K562 (cell line): ENCODE data around the gene TUBE1. TPM values are rescaled to one million over a fixed set of nuclear protein-coding genes. Genes with fewer than 3 reads are reported as not detected.
A peak's percentile ranks its signal among the peaks of the same experiment; 100 is the strongest.

Experiments used
- CBFA2T3 ChIP-seq: fragments of 450-650 bp; IDR thresholded peaks from 2 replicates; pipeline ENCODE4 v1.6.1; 2017
- CBX1 ChIP-seq: sonication (generic); IDR thresholded peaks from 2 replicates; pipeline ENCODE4 v1.6.1; 2016; ENCODE audit warnings: antibody characterized with exemption, low read depth, mild to moderate bottlenecking
- DEAF1 ChIP-seq: fragments of 450-650 bp; formaldehyde crosslinking; IDR thresholded peaks from 2 replicates; pipeline ENCODE4 v1.4.0; 2020; ENCODE audit warnings: mild to moderate bottlenecking, moderate library complexity
- EP400 ChIP-seq: fragments of 450-650 bp; IDR thresholded peaks from 2 replicates; pipeline ENCODE4 v1.6.1; 2017; ENCODE audit warnings: antibody characterized with exemption, mild to moderate bottlenecking, moderate library complexity
- ETV1 ChIP-seq: fragments of 450-650 bp; conservative IDR thresholded peaks from 2 replicates; pipeline ENCODE4 v1.6.1; 2016; ENCODE audit warnings: missing genetic modification characterization, control low read depth, low read depth, missing compliant biosample characterization
- HNRNPK ChIP-seq: fragments of 200-400 bp; formaldehyde crosslinking; IDR thresholded peaks from one replicate; pipeline ENCODE4 v1.6.1; 2018; ENCODE audit warnings: mild to moderate bottlenecking, low read depth, low read length; ENCODE audit not compliant: poor library complexity, severe bottlenecking
- KLF10 ChIP-seq: fragments of 250-450 bp; sonication (Bioruptor Pico); IDR thresholded peaks from 2 replicates; pipeline ENCODE4 v1.6.1; 2021; ENCODE audit warnings: matching md5 sums
- NFE2 ChIP-seq: IDR thresholded peaks from 2 replicates; pipeline ENCODE4 v1.6.1; 2014; ENCODE audit warnings: antibody characterized with exemption, low read depth
- PHF8 ChIP-seq: fragments of 200-600 bp; sonication (generic); IDR thresholded peaks from 2 replicates; pipeline ENCODE4 v1.6.1; 2012; ENCODE audit warnings: mixed run types, mild to moderate bottlenecking, inconsistent platforms, low read length, moderate library complexity, borderline replicate concordance
- SRSF3 ChIP-seq: fragments of 200-400 bp; formaldehyde crosslinking; IDR thresholded peaks from 2 replicates; pipeline ENCODE4 v1.6.1; 2016; ENCODE audit warnings: mild to moderate bottlenecking, low read length, moderate library complexity; ENCODE audit not compliant: insufficient read depth
- STAG1 ChIP-seq: sonication (generic); formaldehyde crosslinking; IDR thresholded peaks from 2 replicates; pipeline ENCODE4 v1.5.0; 2020; ENCODE audit warnings: missing genetic modification reagents, borderline replicate concordance
- TEAD4 ChIP-seq, 2 experiments: sonication (generic) in 1 of 2; formaldehyde crosslinking in 1 of 2; IDR thresholded peaks; 2 replicates each; pipeline versions ENCODE4 v1.6.1 to v1.8.0; 2012 to 2022; ENCODE audit warnings: borderline replicate concordance in 1 of 2, inconsistent platforms in 1 of 2, low read length in 1 of 2, mild to moderate bottlenecking in 1 of 2, missing genetic modification reagents in 1 of 2
- ZBTB40 ChIP-seq, 2 experiments: fragments of 450-650 bp in 1 of 2; sonication (generic) in 1 of 2; formaldehyde crosslinking in 1 of 2; IDR thresholded peaks; 2 replicates each; pipeline versions ENCODE4 v1.7.1 to v1.9.0; 2016 to 2022; ENCODE audit warnings: inconsistent platforms in 1 of 2, mild to moderate bottlenecking in 1 of 2, missing genetic modification reagents in 1 of 2
- ZC3H8 ChIP-seq: fragments of 450-650 bp; IDR thresholded peaks from 2 replicates; pipeline ENCODE4 v1.6.1; 2017
- ZFX ChIP-seq: sonication (generic); formaldehyde crosslinking; IDR thresholded peaks from 2 replicates; pipeline ENCODE4 v1.8.0; 2022; ENCODE audit warnings: mild to moderate bottlenecking, missing genetic modification reagents, moderate library complexity
- ZNF766 ChIP-seq: fragments of 200-800 bp; sonication (Bioruptor generic); conservative IDR thresholded peaks from 2 replicates; pipeline ENCODE4 v1.6.1; 2016; ENCODE audit warnings: missing genetic modification characterization, missing compliant biosample characterization
- polyA plus RNA-seq, 8 experiments: library from polyadenylated mRNA; depleted of rRNA in 4 of 8; stranded (reverse) in 5 of 8; unstranded in 3 of 8; fragments of >200 nt; fragmentation: Nextera tagmentation in 2 of 8; fragmentation: Illumina TruSeq in 1 of 8; extraction: Ambion mirVana in 2 of 8; extraction: Trizol in 1 of 8; gene quantifications; 2 replicates each; pipeline versions ENCODE4 v1.2.1 to v1.2.3, GENCODE V29; 2011 to 2014; ENCODE audit warnings: inconsistent platforms in 1 of 8, missing spikeins in 1 of 8
- total RNA-seq, 7 experiments: library from RNA; depleted of rRNA in 6 of 7; stranded (reverse); fragments of >200 nt in 6 of 7; fragmentation: Illumina TruSeq in 2 of 7; extraction: Trizol in 2 of 7; gene quantifications; 2 replicates each; pipeline versions ENCODE4 v1.2.1 to v1.2.3, GENCODE V29; 2011 to 2021; ENCODE audit warnings: low replicate concordance in 1 of 7

TUBE1 gene
- total and polyA plus RNA-seq, 9 of the 15 experiments (the other 6 are each of a cell fraction or from before 2014, with no cell fraction given): 18.9 to 58.4 (median 30.8) TPM

GRCh38 chr6:112043032-112044007 is 44.0 kb downstream of the TUBE1 start (continued):
- TF ChIP-seq TEAD4 (IDR thresholded peaks at IDR 0.05; ENCODE audit: low read length): peak; percentile 63
- TF ChIP-seq TEAD4 (CRISPR knock-in tag; IDR thresholded peaks at IDR 0.05; ENCODE audit: borderline replicate concordance): no peak
- TF ChIP-seq ZFX (CRISPR knock-in tag): no peak
- TF ChIP-seq ETV1 (tag): peak; percentile 31; the same call in 1 of the 2 replicates
- TF ChIP-seq CBFA2T3: peak; percentile 76
- no peak for TF ChIP-seq ZC3H8
- TF ChIP-seq CBX1: no peak
- TF ChIP-seq NFE2: 0 out of 2 replicates have a peak, but pooled peaks have one; percentile 7
- peak; percentile 17; the same call in 1 of the 2 replicates for TF ChIP-seq PHF8
- no peak for TF ChIP-seq HNRNPK
- peak; percentile 74; the same call in 1 of the 2 replicates for TF ChIP-seq STAG1 (CRISPR knock-in tag)
- TF ChIP-seq SRSF3: no peak
- TF ChIP-seq KLF10 (CRISPR knock-in tag): no peak
- peak; percentile 49; the same call in 1 of the 2 replicates for TF ChIP-seq ZNF766 (CRISPR knock-in tag)
- no peak for TF ChIP-seq EP400
- peak; percentile 84; the same call in 1 of the 2 replicates for TF ChIP-seq DEAF1 (CRISPR knock-in tag)
- TF ChIP-seq ZBTB40 (IDR thresholded peaks at IDR 0.05): 0 out of 2 replicates have a peak, but pooled peaks have one; percentile 26
- TF ChIP-seq ZBTB40 (CRISPR knock-in tag; IDR thresholded peaks at IDR 0.05): no peak
